Esophagus (tissue), 2 donors: ENCODE data around the gene HTRA1. TPM values are rescaled to one million over a fixed set of nuclear protein-coding genes. Genes with fewer than 3 reads are reported as not detected.

Experiments used
- H3K27ac ChIP-seq, 2 donors: one replicate each; pipeline ENCODE4 v1.5.1; 2013; ENCODE audit warnings: low read depth in 2 of 2, mild to moderate bottlenecking in 2 of 2, inconsistent platforms in 1 of 2, low read length in 1 of 2, moderate library complexity in 1 of 2
- H3K27me3 ChIP-seq, 2 donors: one replicate each; pipeline ENCODE4 v1.6.1; 2013; ENCODE audit warnings: low read length in 2 of 2, control low read depth in 1 of 2, mild to moderate bottlenecking in 1 of 2; ENCODE audit not compliant: insufficient read depth in 2 of 2, control insufficient read depth in 1 of 2
- H3K36me3 ChIP-seq, 2 donors: one replicate each; pipeline ENCODE4 v1.6.1; 2013; ENCODE audit warnings: low read length in 1 of 2; ENCODE audit not compliant: control insufficient read depth in 2 of 2, insufficient read depth in 2 of 2
- H3K4me1 ChIP-seq, 2 donors: one replicate each; pipeline ENCODE4 v1.6.1; 2013; ENCODE audit warnings: low read length in 1 of 2; ENCODE audit not compliant: control insufficient read depth in 2 of 2, insufficient read depth in 2 of 2
- H3K4me3 ChIP-seq, 2 donors: one replicate each; pipeline ENCODE4 v1.5.1; 2013; ENCODE audit warnings: low read length in 2 of 2, mild to moderate bottlenecking in 2 of 2, low read depth in 1 of 2, moderate library complexity in 1 of 2
- H3K9me3 ChIP-seq, 2 donors: one replicate each; pipeline ENCODE4 v1.6.1; 2013; ENCODE audit warnings: mild to moderate bottlenecking in 2 of 2, low read depth in 1 of 2, low read length in 1 of 2, moderate library complexity in 1 of 2; ENCODE audit not compliant: control insufficient read depth in 2 of 2, insufficient read depth in 1 of 2
- WGBS, 2 donors: extraction: QIAGEN DNeasy Blood & Tissue Kit; methylation state at CpG; one replicate each; pipeline ENCODE4 v1.1.7; 2013; 5-methylcytosine and 5-hydroxymethylcytosine counted together
- polyA plus RNA-seq, 2 donors: library from polyadenylated mRNA; stranded (reverse); fragments of 200-250 nt; gene quantifications; one replicate each; pipeline ENCODE4 v1.2.3, GENCODE V29; 2013
- donor health status: healthy with polysubstance abuse.
- donor health status: Bipolar disorder and iron deficiency.

HTRA1 gene
- polyA plus RNA-seq, 2 donors, result 11.7 to 19.5 TPM

DNA sequence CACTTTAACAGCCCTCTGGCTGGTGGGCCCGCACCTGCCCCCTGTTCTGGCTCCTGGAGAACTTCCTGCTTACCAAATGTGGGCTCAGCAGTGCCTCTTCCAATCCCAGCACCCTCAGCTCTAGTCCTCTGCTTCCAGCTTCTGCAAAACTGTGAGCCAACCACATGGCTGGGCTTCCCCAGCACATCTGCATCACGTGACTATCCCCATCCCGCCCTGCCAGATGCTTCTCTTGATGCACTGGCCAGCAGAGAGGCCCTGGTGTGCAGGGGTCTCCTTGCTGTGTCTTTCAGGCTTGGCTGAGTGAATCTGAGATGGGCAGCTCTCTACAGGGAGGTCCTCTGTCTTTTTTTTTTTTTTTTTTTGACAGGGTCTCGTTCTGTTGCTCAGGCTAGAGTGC lies 55.4 kb downstream of the HTRA1 start:
- no peak overlapping the region for H3K4me3 ChIP-seq
- H3K9me3 ChIP-seq, result no peaks in the 10 kb centered on the region
- no peaks in the 10 kb centered on the region for H3K27me3 ChIP-seq
- H3K27ac ChIP-seq, result no peak overlapping the region
- WGBS, 2 donors, result 71 to 74% methylated on average over 4 of the region's 4 CpGs
- H3K36me3 ChIP-seq, result peaks cover 0 to 2% of the 10 kb centered on the region in 2 donors
- no peaks in the 10 kb centered on the region for H3K4me1 ChIP-seq

DNA sequence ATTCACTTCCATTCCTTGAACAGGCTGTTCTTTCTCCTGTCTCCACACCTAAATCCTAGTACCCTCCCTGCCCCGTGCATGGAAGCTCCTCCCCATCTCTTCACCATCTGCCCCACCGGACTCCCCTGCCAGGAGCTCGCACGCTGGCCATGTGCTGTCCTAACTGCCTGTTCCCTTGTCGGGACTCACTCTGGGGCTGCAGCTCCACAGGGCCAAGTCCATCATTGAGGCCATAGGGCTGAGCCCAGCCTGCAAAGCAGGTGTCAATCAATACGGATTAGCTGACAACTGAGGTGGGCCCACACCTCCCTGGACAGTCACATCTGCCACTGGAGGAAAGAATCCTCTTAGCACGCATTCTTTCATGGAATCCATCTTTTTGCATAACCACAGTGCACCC lies 57.8 kb downstream of the HTRA1 start:
- Histone ChIP-seq H3K9me3 (no peaks in the 10 kb centered on the region), H3K27ac (no peak overlapping the region), H3K4me1 (no peaks in the 10 kb centered on the region), H3K36me3 (no peaks in the 10 kb centered on the region), H3K4me3 (no peak overlapping the region), H3K27me3 (no peaks in the 10 kb centered on the region)
- WGBS, 2 donors, result 79 to 82% methylated on average over 7 of the region's 7 CpGs

DNA sequence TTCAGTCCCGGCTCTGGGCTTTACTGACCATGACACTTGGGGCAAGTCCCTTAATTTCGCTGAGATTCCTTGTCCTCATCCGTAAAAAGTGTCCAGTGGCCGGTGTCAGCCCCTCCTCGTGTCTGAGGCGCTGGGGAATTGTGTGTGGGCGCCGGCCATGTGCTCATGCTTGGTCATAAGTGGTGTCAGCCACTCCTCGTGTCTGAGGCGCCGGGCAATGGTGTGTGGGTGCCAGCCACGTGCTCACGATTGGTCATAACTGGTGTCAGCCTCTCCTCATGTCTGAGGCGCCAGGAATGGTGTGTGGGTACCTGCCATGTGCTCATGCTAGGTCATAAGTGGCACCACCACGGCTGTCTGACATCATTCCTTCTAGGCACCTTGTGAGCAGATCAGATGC lies 58.5 kb downstream of the HTRA1 start:
- Histone ChIP-seq H3K4me1 (no peaks in the 10 kb centered on the region), H3K27me3 (no peaks in the 10 kb centered on the region), H3K36me3 (no peaks in the 10 kb centered on the region), H3K9me3 (no peaks in the 10 kb centered on the region), H3K27ac (no peak overlapping the region), H3K4me3 (no peak overlapping the region)
- WGBS, 2 donors, result 89 to 93% methylated on average over 15 of the region's 15 CpGs

DNA sequence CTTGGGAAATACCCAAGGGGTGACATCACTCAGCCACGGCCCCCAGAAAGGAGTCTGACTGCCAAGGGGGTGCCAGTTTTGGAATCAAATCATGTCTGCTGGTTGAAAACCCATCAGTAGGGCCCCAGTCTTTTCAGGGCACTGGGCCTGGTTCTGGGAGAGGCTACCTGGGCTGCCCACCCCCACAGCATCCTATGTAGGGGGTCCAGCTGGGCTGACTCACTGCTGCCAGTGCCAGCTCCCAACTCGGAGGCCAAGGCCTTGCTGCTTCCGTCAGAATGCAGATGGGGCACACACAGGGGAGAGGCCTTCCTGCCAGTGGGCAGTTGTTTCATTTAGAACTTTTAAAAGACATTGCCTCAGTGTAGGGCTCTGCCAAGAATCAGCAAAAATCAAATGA lies 59.7 kb downstream of the HTRA1 start:
- Histone ChIP-seq H3K27ac (no peak overlapping the region), H3K4me1 (no peaks in the 10 kb centered on the region), H3K27me3 (no peaks in the 10 kb centered on the region), H3K9me3 (no peaks in the 10 kb centered on the region), H3K4me3 (no peak overlapping the region), H3K36me3 (no peaks in the 10 kb centered on the region)
- WGBS, 2 donors, result 57% methylated on average over 3 of the region's 3 CpGs

DNA sequence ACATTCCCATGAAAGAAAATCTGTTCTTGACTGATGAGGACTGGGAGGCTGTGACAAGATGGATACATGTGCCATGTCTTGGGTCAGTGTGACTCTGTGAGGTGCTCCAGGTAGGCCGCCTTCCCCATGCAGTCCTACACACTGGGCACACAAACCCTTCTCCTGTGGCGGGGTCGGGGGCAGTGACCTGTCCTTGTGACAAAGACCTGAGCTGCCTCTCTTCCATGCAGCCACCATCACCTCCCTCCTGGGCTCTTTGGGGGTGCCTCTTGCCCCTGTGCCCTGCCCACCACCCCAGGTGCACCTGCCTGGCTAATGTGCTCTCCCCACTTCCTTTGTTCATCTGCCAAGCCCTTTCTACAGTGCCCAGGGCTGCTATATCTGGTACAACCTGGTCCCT lies 63.5 kb downstream of the HTRA1 start:
- Histone ChIP-seq H3K4me3 (no peak overlapping the region), H3K27ac (no peak overlapping the region), H3K4me1 (no peaks in the 10 kb centered on the region), H3K27me3 (no peaks in the 10 kb centered on the region), H3K9me3 (no peaks in the 10 kb centered on the region), H3K36me3 (no peaks in the 10 kb centered on the region)
- 92 to 100% methylated on average over 3 of the region's 3 CpGs for WGBS, 2 donors

DNA sequence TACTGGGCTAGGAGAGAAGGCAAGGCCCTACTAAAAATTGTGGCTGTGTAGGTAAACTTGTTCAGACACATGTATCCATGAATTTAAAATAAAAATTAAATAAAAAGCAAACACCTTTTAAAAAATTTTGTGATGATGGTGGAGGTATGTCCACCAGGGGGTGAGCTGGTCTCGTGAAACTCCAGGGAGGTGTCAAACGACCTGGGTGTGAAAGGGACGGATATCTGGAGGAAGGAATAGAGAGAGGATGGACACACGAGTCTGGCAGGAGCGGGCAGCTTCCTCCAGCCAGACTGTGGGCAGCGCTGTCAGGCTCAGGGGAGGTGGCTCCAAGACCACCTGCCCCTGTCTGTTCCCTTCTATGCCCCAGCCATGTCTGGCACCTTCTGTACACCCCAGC lies 64.4 kb downstream of the HTRA1 start:
- Histone ChIP-seq H3K36me3 (no peaks in the 10 kb centered on the region), H3K4me3 (no peak overlapping the region), H3K9me3 (no peaks in the 10 kb centered on the region), H3K4me1 (no peaks in the 10 kb centered on the region), H3K27me3 (no peaks in the 10 kb centered on the region), H3K27ac (no peak overlapping the region)
- WGBS, 2 donors, result 48 to 50% methylated on average over 6 of the region's 6 CpGs

DNA sequence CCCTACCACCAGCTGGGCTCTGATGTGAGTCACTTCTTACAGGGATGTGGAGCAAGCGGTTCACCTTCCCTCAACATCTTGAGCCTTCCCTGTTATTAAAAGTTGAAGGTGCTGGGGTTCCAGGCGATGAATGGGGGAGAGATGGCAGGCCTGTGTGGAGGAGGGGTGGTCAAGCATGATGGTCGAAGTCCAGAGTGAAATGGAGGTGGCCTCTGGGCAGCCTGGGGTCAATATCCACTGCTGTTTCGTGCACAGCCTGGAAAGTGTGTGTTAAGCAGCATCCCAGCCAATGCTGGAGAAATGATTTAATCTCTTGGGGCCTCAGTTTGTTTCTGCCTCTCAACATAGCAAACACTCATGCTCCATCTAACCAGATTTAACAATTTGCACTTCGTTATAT lies 65.5 kb downstream of the HTRA1 start:
- no peak overlapping the region for H3K27ac ChIP-seq

DNA sequence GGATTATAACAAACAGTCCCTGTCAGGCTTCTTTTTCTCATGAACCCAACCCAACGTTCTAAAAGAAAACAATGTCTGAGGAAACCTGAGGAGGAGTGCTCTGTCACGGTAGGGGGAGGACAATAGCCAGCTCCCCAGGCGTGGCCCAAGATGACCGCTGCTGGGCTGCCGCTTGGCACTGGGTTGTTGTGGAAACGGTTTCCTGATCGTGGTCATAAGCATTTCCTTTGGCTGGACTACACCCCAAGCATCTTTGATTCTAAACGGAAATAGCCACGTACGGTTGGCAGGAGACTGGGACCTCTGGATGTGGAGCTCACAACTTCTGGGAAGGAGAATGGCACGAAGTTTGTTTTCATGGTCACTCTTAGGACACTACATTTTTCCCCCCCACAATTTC lies 68.8 kb downstream of the HTRA1 start:
- Histone ChIP-seq H3K4me3 (no peak overlapping the region), H3K4me1 (no peaks in the 10 kb centered on the region), H3K27me3 (no peaks in the 10 kb centered on the region), H3K27ac (no peak overlapping the region), H3K9me3 (no peaks in the 10 kb centered on the region), H3K36me3 (no peaks in the 10 kb centered on the region)
- 67 to 71% methylated on average over 11 of the region's 11 CpGs for WGBS, 2 donors

More for the DNA sequence above, 65.5 kb downstream of the HTRA1 start:
- H3K9me3 ChIP-seq, result no peaks in the 10 kb centered on the region
- WGBS, 2 donors, result 78 to 82% methylated on average over 5 of the region's 5 CpGs
- H3K36me3 ChIP-seq, result no peaks in the 10 kb centered on the region
- no peaks in the 10 kb centered on the region for H3K27me3 ChIP-seq
- no peaks in the 10 kb centered on the region for H3K4me1 ChIP-seq
- H3K4me3 ChIP-seq, result no peak overlapping the region

DNA sequence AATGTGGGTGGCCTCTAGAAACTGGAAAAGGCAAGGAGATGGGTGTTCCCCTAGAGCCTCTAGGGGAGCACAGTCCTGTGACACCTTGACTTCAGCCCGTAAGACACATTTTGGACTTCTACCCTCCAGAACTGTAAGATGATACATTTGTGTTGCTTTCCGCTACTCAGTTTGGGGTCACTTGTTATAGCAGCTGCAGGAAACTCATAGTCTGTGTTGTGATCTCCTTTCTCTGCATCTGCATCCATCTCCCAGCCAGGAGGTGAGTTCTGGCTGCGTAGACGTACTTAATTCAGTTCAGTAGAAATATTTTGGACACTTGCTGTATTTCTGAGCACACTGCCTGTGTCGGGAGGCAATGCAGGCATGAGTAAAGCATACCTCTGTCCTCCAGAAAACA lies 69.9 kb downstream of the HTRA1 start:
- H3K27ac ChIP-seq, result no peak overlapping the region
- no peak overlapping the region for H3K4me3 ChIP-seq
- H3K36me3 ChIP-seq, result no peaks in the 10 kb centered on the region
- no peaks in the 10 kb centered on the region for H3K27me3 ChIP-seq
- H3K9me3 ChIP-seq, result no peaks in the 10 kb centered on the region
- H3K4me1 ChIP-seq, result no peaks in the 10 kb centered on the region
- WGBS, 2 donors, result 91 to 94% methylated on average over 5 of the region's 5 CpGs

DNA sequence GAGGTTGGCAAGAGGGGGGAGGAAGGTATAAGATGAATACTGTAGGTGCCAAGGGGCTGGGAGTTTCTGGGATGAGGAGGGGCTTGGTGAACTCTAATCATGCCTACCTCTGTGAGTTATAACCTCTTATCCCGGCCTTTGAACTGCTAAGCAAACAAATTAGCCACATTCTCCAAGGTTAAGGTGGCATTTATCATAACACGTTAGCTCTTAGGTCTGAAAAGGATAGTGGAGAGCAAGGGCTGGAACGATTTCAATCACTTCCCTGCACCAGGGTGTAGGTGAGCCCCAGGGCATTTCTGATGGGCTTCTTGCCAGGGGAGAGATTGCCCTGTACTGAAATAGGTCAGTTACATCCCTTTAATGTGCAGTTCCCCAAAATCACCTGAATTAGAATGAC lies 70.6 kb downstream of the HTRA1 start:
- Histone ChIP-seq H3K27me3 (no peaks in the 10 kb centered on the region), H3K4me3 (no peak overlapping the region), H3K36me3 (no peaks in the 10 kb centered on the region), H3K27ac (no peak overlapping the region), H3K4me1 (no peaks in the 10 kb centered on the region), H3K9me3 (no peaks in the 10 kb centered on the region)
- 12 to 25% methylated on average over 3 of the region's 3 CpGs for WGBS, 2 donors
